GM12878 (cell line): ENCODE data around the gene MEOX1. TPM values are rescaled to one million over a fixed set of nuclear protein-coding genes. Genes with fewer than 3 reads are reported as not detected.

Source experiments
- ATAC-seq: fragments of 200-7000 bp; cut with Tn5 transposase; 3 replicates; pipeline ENCODE4 v1.9.1; 2020; ENCODE audit warnings: mild to moderate bottlenecking, moderate library complexity
- BruUV-seq: library from RNA; stranded (reverse); fragments of 400-500 nt; replicated peaks from 2 replicates; lab custom pipeline; 2021; lab: Mats Ljungman, UMichigan
- CTCF ChIA-PET: fragments of 300-600 bp; sonication (Branson Sonifier 250); formaldehyde crosslinking; extraction: SDS; loops from one replicate; lab custom pipeline; 2021; ENCODE audit warnings: inconsistent platforms; lab: Yijun Ruan, JAX
- POLR2A ChIA-PET: fragments of 350-600 bp; formaldehyde crosslinking; extraction: SDS; loops from one replicate; lab custom pipeline; 2021; ENCODE audit warnings: inconsistent platforms; lab: Charles Lee
- RAD21 ChIA-PET: fragments of 300-600 bp; sonication (Branson Sonifier 250); formaldehyde crosslinking; loops from one replicate; lab custom pipeline; 2023; ENCODE audit warnings: antibody characterized with exemption; ENCODE audit not compliant: unreplicated experiment; lab: Charles Lee
- SMC1A ChIA-PET: fragments of 300-600 bp; sonication (Branson Sonifier 250); formaldehyde crosslinking; loops from one replicate; lab custom pipeline; 2023; ENCODE audit not compliant: unreplicated experiment, uncharacterized antibody; lab: Charles Lee
- DNase-seq: peaks from one replicate; pipeline ENCODE4 v3.0.0-alpha.2; 2011; ENCODE audit warnings: low read depth, low spot score
- FAIRE-seq: peaks from 3 replicates; lab custom pipeline; 2011; peaks lifted over from hg19 to GRCh38; lab: Jason Lieb, UNC
- H2AFZ ChIP-seq: 2 replicates; pipeline ENCODE4 v1.6.0; 2011; ENCODE audit warnings: low read depth, low read length, control low read depth; ENCODE audit not compliant: control insufficient read depth
- H3K27ac ChIP-seq: 2 replicates; pipeline ENCODE4 v1.5.1; 2011; ENCODE audit warnings: control low read depth; ENCODE audit not compliant: control insufficient read depth, insufficient read depth
- H3K27me3 ChIP-seq, 2 experiments: replicated peaks in 1 of 2; 2 replicates each; pipeline versions ENCODE4 v1.6.0 to v1.6.1; 2011; ENCODE audit warnings: low read length in 1 of 2; ENCODE audit not compliant: control insufficient read depth in 2 of 2, insufficient read depth in 2 of 2
- H3K36me3 ChIP-seq, 2 experiments: 2 replicates each; pipeline ENCODE4 v1.5.1; 2011; ENCODE audit warnings: low read length in 1 of 2; ENCODE audit not compliant: control insufficient read depth in 2 of 2, insufficient read depth in 2 of 2
- H3K4me1 ChIP-seq: 2 replicates; pipeline ENCODE4 v1.6.1; 2011; ENCODE audit warnings: mild to moderate bottlenecking, low read length, moderate library complexity, mixed read lengths; ENCODE audit not compliant: control insufficient read depth, insufficient read depth
- H3K4me2 ChIP-seq: 2 replicates; pipeline ENCODE4 v1.6.0; 2011; ENCODE audit warnings: control low read depth; ENCODE audit not compliant: control insufficient read depth, insufficient read depth
- H3K4me3 ChIP-seq: fragments of 200-600 bp; sonication (generic); 2 replicates; pipeline ENCODE4 v1.5.1; 2016
- H3K79me2 ChIP-seq: 2 replicates; pipeline ENCODE4 v1.6.0; 2011; ENCODE audit warnings: low read length; ENCODE audit not compliant: control insufficient read depth, insufficient read depth
- H3K9ac ChIP-seq: 2 replicates; pipeline ENCODE4 v1.8.0; 2011; ENCODE audit warnings: low read length, control low read depth, mixed read lengths; ENCODE audit not compliant: control insufficient read depth, insufficient read depth
- H3K9me3 ChIP-seq: replicated peaks from 3 replicates; pipeline ENCODE4 v1.5.1; 2011; ENCODE audit warnings: mild to moderate bottlenecking, low read length; ENCODE audit not compliant: control insufficient read depth, insufficient read depth
- H4K20me1 ChIP-seq: 2 replicates; pipeline ENCODE4 v1.6.0; 2011; ENCODE audit not compliant: control insufficient read depth, insufficient read depth
- BRCA1 ChIP-seq: IDR thresholded peaks from 2 replicates; pipeline ENCODE4 v1.6.1; 2011; ENCODE audit warnings: low read depth, low read length, improper control_type of control experiment
- ESRRA ChIP-seq: IDR thresholded peaks from 2 replicates; pipeline ENCODE4 v1.6.1; 2012; ENCODE audit warnings: mild to moderate bottlenecking, low read length, improper control_type of control experiment
- KDM1A ChIP-seq: fragments of 200-600 bp; sonication (generic); IDR thresholded peaks from 2 replicates; pipeline ENCODE4 v1.6.1; 2016; ENCODE audit warnings: borderline replicate concordance
- MEF2B ChIP-seq: fragments of 450-650 bp; IDR thresholded peaks from 2 replicates; pipeline ENCODE4 v1.6.1; 2018; ENCODE audit warnings: mild to moderate bottlenecking, moderate library complexity; ENCODE audit not compliant: partially characterized antibody, poor library complexity, severe bottlenecking
- NFXL1 ChIP-seq: fragments of 450-650 bp; IDR thresholded peaks from 2 replicates; pipeline ENCODE4 v1.6.1; 2017; ENCODE audit warnings: antibody characterized with exemption, mild to moderate bottlenecking, borderline replicate concordance
- NR2F1 ChIP-seq: fragments of 450-650 bp; conservative IDR thresholded peaks from 2 replicates; pipeline ENCODE4 v1.6.1; 2017; ENCODE audit warnings: mild to moderate bottlenecking
- POLR2AphosphoS2 ChIP-seq: IDR thresholded peaks from 2 replicates; pipeline ENCODE4 v1.6.1; 2011; ENCODE audit warnings: low read depth, mild to moderate bottlenecking, low read length, improper control_type of control experiment, moderate library complexity
- RBBP5 ChIP-seq: fragments of 200-600 bp; sonication (generic); conservative IDR thresholded peaks from 2 replicates; pipeline ENCODE4 v1.6.1; 2016
- RELA ChIP-seq: fragments of 450-650 bp; IDR thresholded peaks from 2 replicates; pipeline ENCODE4 v1.8.0; 2014; ENCODE audit warnings: borderline replicate concordance; ENCODE audit not compliant: partially characterized antibody
- SMAD5 ChIP-seq: IDR thresholded peaks from 2 replicates; pipeline ENCODE4 v1.6.1; 2016; ENCODE audit warnings: antibody characterized with exemption, low read depth
- STAT1 ChIP-seq: fragments of 450-650 bp; conservative IDR thresholded peaks from 2 replicates; pipeline ENCODE4 v1.6.1; 2014; ENCODE audit warnings: antibody characterized with exemption, mild to moderate bottlenecking
- TARDBP ChIP-seq: IDR thresholded peaks from 2 replicates; pipeline ENCODE4 v1.6.1; 2016; ENCODE audit warnings: borderline replicate concordance
- TCF12 ChIP-seq: IDR thresholded peaks from 2 replicates; pipeline ENCODE4 v1.6.1; 2011; ENCODE audit warnings: low read depth, mild to moderate bottlenecking, low read length
- WRNIP1 ChIP-seq: IDR thresholded peaks from 2 replicates; pipeline ENCODE4 v1.6.1; 2011; ENCODE audit warnings: low read depth, low read length, improper control_type of control experiment, borderline replicate concordance
- ZBTB4 ChIP-seq: fragments of 450-650 bp; formaldehyde crosslinking; IDR thresholded peaks from 2 replicates; pipeline ENCODE4 v1.4.0; 2022; ENCODE audit warnings: mild to moderate bottlenecking, moderate library complexity
- ZNF274 ChIP-seq: IDR thresholded peaks from one replicate; pipeline ENCODE4 v1.8.0; 2011; ENCODE audit not compliant: insufficient read length, insufficient read depth
- ZSCAN29 ChIP-seq: fragments of 450-650 bp; IDR thresholded peaks from 2 replicates; pipeline ENCODE4 v1.6.1; 2017; ENCODE audit warnings: mild to moderate bottlenecking, moderate library complexity
- WGBS: methylation state at CpG from one replicate; pipeline ENCODE4 v1.1.6; 2016; ENCODE audit warnings: low lambda C conversion rate; ENCODE audit not compliant: insufficient replicate concordance, insufficient coverage; ENCODE audit errors: missing lambda C conversion rate; 5-methylcytosine and 5-hydroxymethylcytosine counted together
- in situ Hi-C: fragments of 300-500 bp; cut with MboI; formaldehyde crosslinking; loops from 9 replicates; pipeline ENCODE4 v1.14.3; 2018; ENCODE audit warnings: mixed read lengths
- intact Hi-C: fragments of 100-400 bp; cut with micrococcal nuclease; formaldehyde crosslinking; loops from one replicate; pipeline ENCODE4 v1.14.2; 2022; ENCODE audit not compliant: unreplicated experiment
- polyA plus RNA-seq, 11 experiments: library from polyadenylated mRNA; depleted of rRNA in 4 of 11; unstranded in 6 of 11; stranded (reverse) in 5 of 11; fragments of >200 nt; fragmentation: Nextera tagmentation in 4 of 11; fragmentation: Illumina TruSeq in 1 of 11; extraction: Ambion mirVana in 4 of 11; extraction: Trizol in 1 of 11; gene quantifications; 1 replicate in 1 of 11; 2 replicates in 10 of 11; pipeline versions ENCODE4 v1.2.1 to v1.2.3, GENCODE V29; 2011 to 2016; ENCODE audit warnings: inconsistent platforms in 2 of 11, missing spikeins in 2 of 11, low read depth in 1 of 11
- total RNA-seq, 4 experiments: library from RNA; depleted of rRNA in 3 of 4; stranded (reverse); fragments of >200 nt in 3 of 4; fragmentation: Illumina TruSeq in 1 of 4; extraction: Trizol in 1 of 4; gene quantifications; 2 replicates each; pipeline versions ENCODE4 v1.2.1 to v1.2.3, GENCODE V29; 2013 to 2021
- TF ChIP-seq, protein P1 (sequence below): IDR thresholded peaks from 2 replicates; pipeline ENCODE4 v1.6.1; 2011; ENCODE audit warnings: low read depth, low read length, improper control_type of control experiment, borderline replicate concordance
- TF ChIP-seq, protein P2 (sequence below): IDR thresholded peaks from 2 replicates; pipeline ENCODE4 v1.6.1; 2012; ENCODE audit warnings: mild to moderate bottlenecking, low read depth, low read length

MEOX1 gene
- total and polyA plus RNA-seq, 10 of the 15 experiments (the other 5 are each of a cell fraction or from before 2014, with no cell fraction given): 0.19 to 9.4 (median 0.46) TPM

DNA sequence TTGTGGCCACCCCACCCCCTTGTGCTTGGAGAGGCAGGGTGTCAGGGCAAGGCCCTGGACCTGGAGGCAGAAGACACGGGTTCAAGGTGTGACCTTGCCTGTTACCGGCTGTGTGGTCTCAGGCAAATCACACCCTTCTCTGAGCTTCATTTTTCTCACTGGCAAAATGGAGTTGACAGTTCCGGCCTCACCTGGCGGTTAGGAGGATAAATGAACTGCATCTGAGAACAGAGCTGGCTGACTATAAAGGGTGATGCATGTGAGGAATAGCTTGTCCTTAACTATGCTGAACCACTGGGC lies 4.2 kb upstream of the MEOX1 start:
- no peak overlapping the region for H3K4me2 ChIP-seq
- H2AFZ ChIP-seq: no peak overlapping the region
- SMC1A ChIA-PET: interaction anchor here (0.8 to 0.9 kb wide), 2 partner anchors 72 to 182 kb away, joined by 3 read pairs; partner anchors contain the start of gene DHX8

More for the DNA sequence above, 4.2 kb upstream of the MEOX1 start:
- Histone ChIP-seq H3K4me1 (peaks cover 33% of the 10 kb centered on the region), H3K36me3 (no peaks in the 10 kb centered on the region), H3K4me3 (no peak overlapping the region), H3K9ac (no peak overlapping the region), H3K27me3 (no peaks in the 10 kb centered on the region), H4K20me1 (no peaks in the 10 kb centered on the region), H3K9me3 (no peaks in the 10 kb centered on the region), H3K79me2 (peaks cover 3% of the 10 kb centered on the region), H3K27ac (no peak overlapping the region)
- DNase-seq (no peak), ATAC-seq (no peak), FAIRE-seq (no peak)
- in situ Hi-C loops (loop anchor here (25.0 kb wide), 1 partner anchor 454 kb away; the partner anchor contains the start of gene TMEM106A), intact Hi-C loops (no loop called here)
- no TSS peak for BruUV-seq
- CTCF ChIA-PET: interaction anchor here (1.1 to 2.0 kb wide), 2 partner anchors 8 to 89 kb away, joined by 3 to 10 read pairs; no protein-coding TSS in a partner anchor
- 58% methylated on average over 4 of the region's 4 CpGs for WGBS
- RAD21 ChIA-PET: interaction anchor here (8.4 kb wide), 1 partner anchor 89 kb away, joined by 77 read pairs; no protein-coding TSS in a partner anchor
- no peak for TF ChIP-seq RELA
- no peak for TF ChIP-seq KDM1A
- TF ChIP-seq NFXL1: no peak
- TF ChIP-seq ESRRA: no peak
- TF ChIP-seq, protein P1, sequence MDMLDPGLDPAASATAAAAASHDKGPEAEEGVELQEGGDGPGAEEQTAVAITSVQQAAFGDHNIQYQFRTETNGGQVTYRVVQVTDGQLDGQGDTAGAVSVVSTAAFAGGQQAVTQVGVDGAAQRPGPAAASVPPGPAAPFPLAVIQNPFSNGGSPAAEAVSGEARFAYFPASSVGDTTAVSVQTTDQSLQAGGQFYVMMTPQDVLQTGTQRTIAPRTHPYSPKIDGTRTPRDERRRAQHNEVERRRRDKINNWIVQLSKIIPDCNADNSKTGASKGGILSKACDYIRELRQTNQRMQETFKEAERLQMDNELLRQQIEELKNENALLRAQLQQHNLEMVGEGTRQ: no peak
- TF ChIP-seq ZNF274: no peak
- no peak for TF ChIP-seq ZBTB4 (CRISPR knock-in tag)
- no peak for TF ChIP-seq RBBP5
- no peak for TF ChIP-seq POLR2AphosphoS2
- TF ChIP-seq, protein P2, sequence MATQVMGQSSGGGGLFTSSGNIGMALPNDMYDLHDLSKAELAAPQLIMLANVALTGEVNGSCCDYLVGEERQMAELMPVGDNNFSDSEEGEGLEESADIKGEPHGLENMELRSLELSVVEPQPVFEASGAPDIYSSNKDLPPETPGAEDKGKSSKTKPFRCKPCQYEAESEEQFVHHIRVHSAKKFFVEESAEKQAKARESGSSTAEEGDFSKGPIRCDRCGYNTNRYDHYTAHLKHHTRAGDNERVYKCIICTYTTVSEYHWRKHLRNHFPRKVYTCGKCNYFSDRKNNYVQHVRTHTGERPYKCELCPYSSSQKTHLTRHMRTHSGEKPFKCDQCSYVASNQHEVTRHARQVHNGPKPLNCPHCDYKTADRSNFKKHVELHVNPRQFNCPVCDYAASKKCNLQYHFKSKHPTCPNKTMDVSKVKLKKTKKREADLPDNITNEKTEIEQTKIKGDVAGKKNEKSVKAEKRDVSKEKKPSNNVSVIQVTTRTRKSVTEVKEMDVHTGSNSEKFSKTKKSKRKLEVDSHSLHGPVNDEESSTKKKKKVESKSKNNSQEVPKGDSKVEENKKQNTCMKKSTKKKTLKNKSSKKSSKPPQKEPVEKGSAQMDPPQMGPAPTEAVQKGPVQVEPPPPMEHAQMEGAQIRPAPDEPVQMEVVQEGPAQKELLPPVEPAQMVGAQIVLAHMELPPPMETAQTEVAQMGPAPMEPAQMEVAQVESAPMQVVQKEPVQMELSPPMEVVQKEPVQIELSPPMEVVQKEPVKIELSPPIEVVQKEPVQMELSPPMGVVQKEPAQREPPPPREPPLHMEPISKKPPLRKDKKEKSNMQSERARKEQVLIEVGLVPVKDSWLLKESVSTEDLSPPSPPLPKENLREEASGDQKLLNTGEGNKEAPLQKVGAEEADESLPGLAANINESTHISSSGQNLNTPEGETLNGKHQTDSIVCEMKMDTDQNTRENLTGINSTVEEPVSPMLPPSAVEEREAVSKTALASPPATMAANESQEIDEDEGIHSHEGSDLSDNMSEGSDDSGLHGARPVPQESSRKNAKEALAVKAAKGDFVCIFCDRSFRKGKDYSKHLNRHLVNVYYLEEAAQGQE: no peak
- no peak for TF ChIP-seq NR2F1
- no peak for TF ChIP-seq TARDBP
- TF ChIP-seq BRCA1: no peak
- no peak for TF ChIP-seq TCF12
- no peak for TF ChIP-seq SMAD5
- TF ChIP-seq WRNIP1: no peak
- TF ChIP-seq STAT1: no peak
- TF ChIP-seq ZSCAN29: no peak
- no peak for TF ChIP-seq MEF2B
- POLR2A ChIA-PET: interaction anchor here (0.6 to 1.1 kb wide), 2 partner anchors 87 to 518 kb away, joined by 3 read pairs; no protein-coding TSS in a partner anchor
